ENCODE data around the gene GHDC. TPM values are rescaled to one million over a fixed set of nuclear protein-coding genes. Genes with fewer than 3 reads are reported as not detected.

The GHDC gene
- total RNA-seq, 3 donors from 2014 or later: 29.1 to 53.0 (median 33.1) TPM

DNA sequence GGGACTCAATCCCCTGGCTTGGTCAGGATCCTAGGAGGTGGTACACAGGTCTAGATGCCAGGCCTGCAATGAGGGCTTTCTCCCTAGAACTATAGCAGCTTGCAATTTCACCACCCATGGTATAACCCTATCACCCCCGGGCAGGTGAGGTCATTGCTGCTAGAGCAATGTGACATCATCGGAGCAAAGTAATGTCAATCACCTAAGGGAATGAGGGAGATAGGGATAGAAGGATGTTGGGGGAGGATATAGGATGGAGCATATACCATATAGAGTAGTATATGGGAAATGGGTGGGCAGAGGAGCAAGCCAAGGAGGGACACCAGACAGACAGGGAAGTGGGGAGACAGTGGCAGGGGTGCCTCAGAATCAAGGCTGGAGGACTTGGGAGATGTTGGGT, 16.6 kb downstream of the GHDC start:
- Histone ChIP-seq H3K4me1 (peaks cover 3 to 12% of the 10 kb centered on the region in 2 donors), H3K27ac (no peak overlapping the region), H3K4me3 (no peak overlapping the region), H3K27me3 (peaks cover 6 to 25% of the 10 kb centered on the region in 2 donors), H3K9me3 (no peaks in the 10 kb centered on the region), H3K36me3 (no peaks in the 10 kb centered on the region)
- TF ChIP-seq POLR2A (IDR thresholded peaks at IDR 0.05): no peak
- TF ChIP-seq, protein P1, sequence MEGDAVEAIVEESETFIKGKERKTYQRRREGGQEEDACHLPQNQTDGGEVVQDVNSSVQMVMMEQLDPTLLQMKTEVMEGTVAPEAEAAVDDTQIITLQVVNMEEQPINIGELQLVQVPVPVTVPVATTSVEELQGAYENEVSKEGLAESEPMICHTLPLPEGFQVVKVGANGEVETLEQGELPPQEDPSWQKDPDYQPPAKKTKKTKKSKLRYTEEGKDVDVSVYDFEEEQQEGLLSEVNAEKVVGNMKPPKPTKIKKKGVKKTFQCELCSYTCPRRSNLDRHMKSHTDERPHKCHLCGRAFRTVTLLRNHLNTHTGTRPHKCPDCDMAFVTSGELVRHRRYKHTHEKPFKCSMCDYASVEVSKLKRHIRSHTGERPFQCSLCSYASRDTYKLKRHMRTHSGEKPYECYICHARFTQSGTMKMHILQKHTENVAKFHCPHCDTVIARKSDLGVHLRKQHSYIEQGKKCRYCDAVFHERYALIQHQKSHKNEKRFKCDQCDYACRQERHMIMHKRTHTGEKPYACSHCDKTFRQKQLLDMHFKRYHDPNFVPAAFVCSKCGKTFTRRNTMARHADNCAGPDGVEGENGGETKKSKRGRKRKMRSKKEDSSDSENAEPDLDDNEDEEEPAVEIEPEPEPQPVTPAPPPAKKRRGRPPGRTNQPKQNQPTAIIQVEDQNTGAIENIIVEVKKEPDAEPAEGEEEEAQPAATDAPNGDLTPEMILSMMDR (IDR thresholded peaks at IDR 0.05): no peak
- TF ChIP-seq POLR2AphosphoS5 (IDR thresholded peaks at IDR 0.05): no peak
- intact Hi-C loops (cut with DNase I; ENCODE audit: low total_unique reads): no loop called here
- DNase-seq (ENCODE audit: low spot score in 2 of 2): no peak

- H3K4me3 ChIP-seq: no peak overlapping the region
- TF ChIP-seq, protein P1 (IDR thresholded peaks at IDR 0.05): no peak
- TF ChIP-seq POLR2AphosphoS5 (IDR thresholded peaks at IDR 0.05): no peak
- no peak for TF ChIP-seq POLR2A (IDR thresholded peaks at IDR 0.05)
These were observed 20.0 kb downstream of the GHDC start for GRCh38 chr17:42174126-42174783.

GRCh38 chr17:42171831-42172230, 22.5 kb downstream of the GHDC start:
- H3K4me1 ChIP-seq: no peaks in the 10 kb centered on the region
- TF ChIP-seq, protein P1 (IDR thresholded peaks at IDR 0.05): no peak
- TF ChIP-seq POLR2A (IDR thresholded peaks at IDR 0.05) (no peak), POLR2AphosphoS5 (IDR thresholded peaks at IDR 0.05) (no peak)
- H3K9me3 ChIP-seq: no peaks in the 10 kb centered on the region
- intact Hi-C loops (cut with DNase I; ENCODE audit: low total_unique reads): no loop called here
- no peak for DNase-seq (ENCODE audit: low spot score in 2 of 2)
- no peaks in the 10 kb centered on the region for H3K36me3 ChIP-seq
- no peak overlapping the region for H3K27ac ChIP-seq
- no peaks in the 10 kb centered on the region for H3K27me3 ChIP-seq
- no peak overlapping the region for H3K4me3 ChIP-seq

More at GRCh38 chr17:42174126-42174783, 20.0 kb downstream of the GHDC start:
- Histone ChIP-seq H3K27me3 (no peaks in the 10 kb centered on the region), H3K4me1 (no peaks in the 10 kb centered on the region), H3K36me3 (no peaks in the 10 kb centered on the region), H3K9me3 (no peaks in the 10 kb centered on the region), H3K27ac (no peak overlapping the region)
- intact Hi-C loops (cut with DNase I; ENCODE audit: low total_unique reads): no loop called here
- DNase-seq (ENCODE audit: low spot score in 2 of 2): no peak

DNA sequence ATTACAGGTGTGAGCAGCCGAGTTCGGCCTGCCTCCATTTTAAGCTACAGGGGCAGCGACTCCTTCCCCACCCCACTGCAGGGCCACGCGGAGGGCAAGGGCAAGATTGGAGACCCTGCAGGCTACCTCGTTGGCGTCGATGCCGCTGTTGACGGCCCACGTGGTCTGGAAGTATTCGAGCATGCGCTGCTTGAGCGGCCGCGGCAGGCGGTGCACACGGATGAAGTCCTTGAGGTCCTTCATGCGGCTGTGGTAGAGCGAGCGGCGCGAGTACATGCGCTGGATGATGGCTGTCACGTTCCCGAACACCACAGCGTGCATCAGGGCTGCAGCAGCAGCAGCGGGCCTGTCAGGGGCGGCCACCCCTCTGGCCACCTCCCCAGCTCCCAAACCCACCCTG, 24.9 kb downstream of the GHDC start:
- intact Hi-C loops (cut with DNase I; ENCODE audit: low total_unique reads): no loop called here
- Histone ChIP-seq H3K36me3 (no peaks in the 10 kb centered on the region), H3K27ac (no peak overlapping the region), H3K4me3 (no peak overlapping the region), H3K9me3 (no peaks in the 10 kb centered on the region), H3K4me1 (no peaks in the 10 kb centered on the region), H3K27me3 (no peaks in the 10 kb centered on the region)
- TF ChIP-seq, protein P1 (IDR thresholded peaks at IDR 0.05): no peak
- no peak for DNase-seq (ENCODE audit: low spot score in 2 of 2)

GRCh38 chr17:42167807-42168206, 26.5 kb downstream of the GHDC start:
- Histone ChIP-seq H3K36me3 (no peaks in the 10 kb centered on the region), H3K27ac (no peak overlapping the region), H3K9me3 (no peaks in the 10 kb centered on the region), H3K4me3 (no peak overlapping the region), H3K4me1 (no peaks in the 10 kb centered on the region), H3K27me3 (no peaks in the 10 kb centered on the region)
- intact Hi-C loops (cut with DNase I; ENCODE audit: low total_unique reads): no loop called here
- TF ChIP-seq POLR2AphosphoS5 (IDR thresholded peaks at IDR 0.05) (no peak), POLR2A (IDR thresholded peaks at IDR 0.05) (no peak)
- TF ChIP-seq, protein P1 (IDR thresholded peaks at IDR 0.05): no peak
- no peak for DNase-seq (ENCODE audit: low spot score in 2 of 2)
